Neural cell (in vitro differentiated cells): Measurements from ENCODE around the gene ZBP1. TPM values are rescaled to one million over a fixed set of nuclear protein-coding genes. Genes with fewer than 3 reads are reported as not detected.

Experiments used
- H2AFZ ChIP-seq: fragments of 200-600, 300-800 bp; sonication (generic), shearing (Covaris generic); 2 replicates; pipeline ENCODE4 v1.6.0; 2014; ENCODE audit warnings: low read depth, mild to moderate bottlenecking, antibody characterized with exemption, low read length, moderate library complexity
- H3F3A ChIP-seq: fragments of 200-600 bp; shearing (Covaris generic); 2 replicates; pipeline ENCODE4 v1.6.1; 2016; ENCODE audit warnings: mild to moderate bottlenecking, moderate library complexity, mixed read lengths, antibody characterized with exemption, low read length; ENCODE audit not compliant: insufficient read depth, poor library complexity, severe bottlenecking
- H3K27ac ChIP-seq: fragments of 200-600, 300-800 bp; sonication (generic), shearing (Covaris generic); 2 replicates; pipeline ENCODE4 v1.5.1; 2014; ENCODE audit warnings: mild to moderate bottlenecking, low read length, moderate library complexity
- H3K27me3 ChIP-seq: fragments of 300-800, 200-600 bp; sonication (generic), shearing (Covaris generic); 2 replicates; pipeline ENCODE4 v1.6.0; 2014; ENCODE audit warnings: mild to moderate bottlenecking, low read depth, low read length, moderate library complexity; ENCODE audit not compliant: insufficient read depth
- H3K36me3 ChIP-seq: fragments of 300-800, 200-600 bp; sonication (generic), shearing (Covaris generic); 2 replicates; pipeline ENCODE4 v1.5.1; 2014; ENCODE audit warnings: mild to moderate bottlenecking, antibody characterized with exemption, low read length, moderate library complexity; ENCODE audit not compliant: insufficient read depth
- H3K4me2 ChIP-seq: fragments of 300-800, 200-600 bp; sonication (generic), shearing (Covaris generic); 2 replicates; pipeline ENCODE4 v1.6.0; 2014; ENCODE audit warnings: mild to moderate bottlenecking, low read length
- H3K4me3 ChIP-seq: fragments of 300-800, 200-600 bp; sonication (generic), shearing (Covaris generic); 2 replicates; pipeline ENCODE4 v1.5.1; 2014; ENCODE audit warnings: mild to moderate bottlenecking, low read length, moderate library complexity
- H3K79me2 ChIP-seq: fragments of 200-600 bp; shearing (Covaris generic); replicated peaks from 2 replicates; pipeline ENCODE4 v1.6.0; 2014; ENCODE audit warnings: mild to moderate bottlenecking, low read length, moderate library complexity; ENCODE audit not compliant: insufficient read depth
- H3K9ac ChIP-seq: fragments of 300-800, 200-600 bp; sonication (generic), shearing (Covaris generic); 2 replicates; pipeline ENCODE4 v1.6.1; 2016; ENCODE audit warnings: mild to moderate bottlenecking, low read length, mixed read lengths
- H3K9me2 ChIP-seq: fragments of 200-600 bp; shearing (Covaris generic); 2 replicates; pipeline ENCODE4 v1.6.1; 2016; ENCODE audit warnings: mild to moderate bottlenecking, low read length, mixed read lengths; ENCODE audit not compliant: insufficient read depth
- H3K9me3 ChIP-seq: fragments of 200-600, 300-800 bp; sonication (generic), shearing (Covaris generic); 2 replicates; pipeline ENCODE4 v1.6.1; 2016; ENCODE audit warnings: mild to moderate bottlenecking, mixed run types, low read length, moderate library complexity, mixed read lengths
- H4K20me1 ChIP-seq: fragments of 200-600 bp; shearing (Covaris generic); 2 replicates; pipeline ENCODE4 v1.6.1; 2016; ENCODE audit warnings: mild to moderate bottlenecking, mixed run types; ENCODE audit not compliant: insufficient read depth
- EP300 ChIP-seq: fragments of 450-650 bp; conservative IDR thresholded peaks from 2 replicates; pipeline ENCODE4 v1.6.1; 2014; ENCODE audit warnings: antibody characterized with exemption, mild to moderate bottlenecking, moderate library complexity; ENCODE audit not compliant: poor library complexity, severe bottlenecking
- EZH2 ChIP-seq: fragments of 200-600, 300-800 bp; shearing (Covaris generic), sonication (generic); IDR thresholded peaks from 2 replicates; pipeline ENCODE4 v1.6.1; 2014; ENCODE audit warnings: antibody characterized with exemption, low read length, borderline replicate concordance, mild to moderate bottlenecking; ENCODE audit not compliant: insufficient read depth, poor library complexity, severe bottlenecking
- MXI1 ChIP-seq: fragments of 450-650 bp; conservative IDR thresholded peaks from 2 replicates; pipeline ENCODE4 v1.6.1; 2014; ENCODE audit warnings: antibody characterized with exemption, mild to moderate bottlenecking; ENCODE audit not compliant: poor library complexity, severe bottlenecking
- POLR2AphosphoS5 ChIP-seq: IDR thresholded peaks from 2 replicates; pipeline ENCODE4 v1.6.1; 2012
- RAD21 ChIP-seq: fragments of 450-650 bp; conservative IDR thresholded peaks from 2 replicates; pipeline ENCODE4 v1.6.1; 2014; ENCODE audit warnings: antibody characterized with exemption, mild to moderate bottlenecking, moderate library complexity
- SMC3 ChIP-seq: fragments of 450-650 bp; conservative IDR thresholded peaks from 2 replicates; pipeline ENCODE4 v1.6.1; 2014; ENCODE audit warnings: antibody characterized with exemption, mild to moderate bottlenecking, moderate library complexity; ENCODE audit not compliant: poor library complexity
- TAF1 ChIP-seq: IDR thresholded peaks from 2 replicates; pipeline ENCODE4 v1.6.1; 2012; ENCODE audit warnings: low read depth
- polyA plus RNA-seq: library from polyadenylated mRNA; depleted of rRNA; stranded (reverse); fragments of >200 nt; gene quantifications from 2 replicates; pipeline ENCODE4 v1.2.3, GENCODE V29; 2014
- TF ChIP-seq, protein P1 (sequence below): IDR thresholded peaks from 2 replicates; pipeline ENCODE4 v1.6.1; 2012; ENCODE audit warnings: borderline replicate concordance
- TF ChIP-seq, protein P2 (sequence below): fragments of 450-650 bp; IDR thresholded peaks from 2 replicates; pipeline ENCODE4 v1.5.1; 2014; ENCODE audit warnings: antibody characterized with exemption, mild to moderate bottlenecking, moderate library complexity; ENCODE audit not compliant: poor library complexity, severe bottlenecking

ZBP1 gene
- polyA plus RNA-seq, 1 donor from 2014 or later: not detected

DNA sequence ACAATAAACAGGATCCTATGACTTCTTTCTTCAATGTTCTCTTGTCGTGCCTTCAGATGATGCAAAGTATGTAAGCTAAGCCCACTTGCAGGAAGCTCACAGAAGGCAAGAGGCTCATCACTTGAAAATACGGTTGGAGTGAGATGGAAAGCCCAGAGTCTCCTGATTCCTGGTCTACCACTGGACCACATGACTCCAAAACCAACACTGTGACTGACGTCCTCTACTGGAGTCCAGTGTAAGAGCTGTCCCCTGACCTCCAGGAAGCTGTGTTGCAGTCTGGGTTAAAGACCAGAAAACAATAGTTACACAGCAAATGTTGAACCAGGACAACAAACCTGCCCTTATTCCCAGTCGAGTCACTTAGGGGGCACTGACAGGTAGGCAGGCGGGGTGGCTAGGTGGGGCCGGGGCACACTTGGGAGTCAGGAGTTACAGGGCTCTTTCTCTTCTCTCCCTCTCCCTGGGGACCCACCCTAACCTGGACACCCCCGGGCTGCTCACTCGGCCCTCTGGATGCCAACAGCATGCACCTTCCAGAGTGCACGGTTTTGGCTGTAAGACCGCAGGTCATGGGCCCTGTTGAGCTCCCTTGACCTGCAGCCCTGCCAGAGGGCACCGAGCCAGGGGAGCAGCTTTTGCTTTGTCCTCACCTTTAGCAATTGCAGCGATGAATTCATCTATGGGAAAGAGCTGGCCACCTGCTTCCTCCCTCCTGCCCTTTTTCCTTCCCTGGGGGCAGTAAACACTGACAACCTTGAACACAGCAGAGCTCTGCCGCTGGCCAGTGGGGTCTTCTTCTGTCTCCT lies 51.9 kb downstream of the ZBP1 start:
- Histone ChIP-seq H3K9me2 (no peaks in the 10 kb centered on the region), H3F3A (no peaks in the 10 kb centered on the region), H3K79me2 (no peaks in the 10 kb centered on the region), H3K36me3 (no peaks in the 10 kb centered on the region), H2AFZ (no peak overlapping the region), H3K27ac (no peak overlapping the region), H4K20me1 (no peaks in the 10 kb centered on the region), H3K9ac (no peak overlapping the region), H3K9me3 (no peaks in the 10 kb centered on the region), H3K27me3 (no peaks in the 10 kb centered on the region), H3K4me2 (no peak overlapping the region), H3K4me3 (no peak overlapping the region)
- TF ChIP-seq SMC3 (no peak), MXI1 (no peak), RAD21 (no peak), EP300 (no peak), POLR2AphosphoS5 (no peak), TAF1 (no peak), EZH2 (no peak)
- TF ChIP-seq, protein P1, sequence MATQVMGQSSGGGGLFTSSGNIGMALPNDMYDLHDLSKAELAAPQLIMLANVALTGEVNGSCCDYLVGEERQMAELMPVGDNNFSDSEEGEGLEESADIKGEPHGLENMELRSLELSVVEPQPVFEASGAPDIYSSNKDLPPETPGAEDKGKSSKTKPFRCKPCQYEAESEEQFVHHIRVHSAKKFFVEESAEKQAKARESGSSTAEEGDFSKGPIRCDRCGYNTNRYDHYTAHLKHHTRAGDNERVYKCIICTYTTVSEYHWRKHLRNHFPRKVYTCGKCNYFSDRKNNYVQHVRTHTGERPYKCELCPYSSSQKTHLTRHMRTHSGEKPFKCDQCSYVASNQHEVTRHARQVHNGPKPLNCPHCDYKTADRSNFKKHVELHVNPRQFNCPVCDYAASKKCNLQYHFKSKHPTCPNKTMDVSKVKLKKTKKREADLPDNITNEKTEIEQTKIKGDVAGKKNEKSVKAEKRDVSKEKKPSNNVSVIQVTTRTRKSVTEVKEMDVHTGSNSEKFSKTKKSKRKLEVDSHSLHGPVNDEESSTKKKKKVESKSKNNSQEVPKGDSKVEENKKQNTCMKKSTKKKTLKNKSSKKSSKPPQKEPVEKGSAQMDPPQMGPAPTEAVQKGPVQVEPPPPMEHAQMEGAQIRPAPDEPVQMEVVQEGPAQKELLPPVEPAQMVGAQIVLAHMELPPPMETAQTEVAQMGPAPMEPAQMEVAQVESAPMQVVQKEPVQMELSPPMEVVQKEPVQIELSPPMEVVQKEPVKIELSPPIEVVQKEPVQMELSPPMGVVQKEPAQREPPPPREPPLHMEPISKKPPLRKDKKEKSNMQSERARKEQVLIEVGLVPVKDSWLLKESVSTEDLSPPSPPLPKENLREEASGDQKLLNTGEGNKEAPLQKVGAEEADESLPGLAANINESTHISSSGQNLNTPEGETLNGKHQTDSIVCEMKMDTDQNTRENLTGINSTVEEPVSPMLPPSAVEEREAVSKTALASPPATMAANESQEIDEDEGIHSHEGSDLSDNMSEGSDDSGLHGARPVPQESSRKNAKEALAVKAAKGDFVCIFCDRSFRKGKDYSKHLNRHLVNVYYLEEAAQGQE: no peak
- TF ChIP-seq, protein P2, sequence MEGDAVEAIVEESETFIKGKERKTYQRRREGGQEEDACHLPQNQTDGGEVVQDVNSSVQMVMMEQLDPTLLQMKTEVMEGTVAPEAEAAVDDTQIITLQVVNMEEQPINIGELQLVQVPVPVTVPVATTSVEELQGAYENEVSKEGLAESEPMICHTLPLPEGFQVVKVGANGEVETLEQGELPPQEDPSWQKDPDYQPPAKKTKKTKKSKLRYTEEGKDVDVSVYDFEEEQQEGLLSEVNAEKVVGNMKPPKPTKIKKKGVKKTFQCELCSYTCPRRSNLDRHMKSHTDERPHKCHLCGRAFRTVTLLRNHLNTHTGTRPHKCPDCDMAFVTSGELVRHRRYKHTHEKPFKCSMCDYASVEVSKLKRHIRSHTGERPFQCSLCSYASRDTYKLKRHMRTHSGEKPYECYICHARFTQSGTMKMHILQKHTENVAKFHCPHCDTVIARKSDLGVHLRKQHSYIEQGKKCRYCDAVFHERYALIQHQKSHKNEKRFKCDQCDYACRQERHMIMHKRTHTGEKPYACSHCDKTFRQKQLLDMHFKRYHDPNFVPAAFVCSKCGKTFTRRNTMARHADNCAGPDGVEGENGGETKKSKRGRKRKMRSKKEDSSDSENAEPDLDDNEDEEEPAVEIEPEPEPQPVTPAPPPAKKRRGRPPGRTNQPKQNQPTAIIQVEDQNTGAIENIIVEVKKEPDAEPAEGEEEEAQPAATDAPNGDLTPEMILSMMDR: no peak

DNA sequence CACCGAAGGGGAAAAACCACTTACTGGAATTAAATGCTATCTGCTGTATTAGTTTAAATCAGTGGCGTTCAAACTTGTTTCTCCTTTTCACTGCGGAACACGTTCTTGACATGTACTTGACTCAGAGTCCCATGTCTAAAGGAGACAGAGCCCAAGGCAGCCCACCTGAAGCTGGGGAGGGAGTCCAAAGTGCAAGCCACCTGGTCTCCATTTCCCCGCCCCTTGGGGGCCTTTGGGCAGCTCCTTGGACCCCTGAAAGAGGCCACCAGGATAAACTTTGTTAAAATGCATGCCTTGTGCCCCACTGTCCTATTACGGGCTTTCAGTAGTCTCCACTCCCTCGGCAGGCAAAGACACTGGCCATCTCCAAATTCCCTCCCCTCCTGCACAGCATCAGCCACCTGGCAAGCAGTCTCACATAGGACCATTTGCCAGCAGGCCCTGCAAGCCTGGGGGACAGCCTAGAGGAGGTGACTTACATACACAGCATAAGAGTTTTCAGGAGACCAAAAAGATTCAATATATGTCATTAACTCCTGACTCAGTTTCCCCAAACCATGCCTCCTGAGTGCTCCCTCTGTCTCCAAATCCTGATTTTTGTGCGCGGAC lies 52.7 kb downstream of the ZBP1 start:
- no peaks in the 10 kb centered on the region for H3K9me2 ChIP-seq
- no peaks in the 10 kb centered on the region for H3F3A ChIP-seq
- H3K36me3 ChIP-seq: no peaks in the 10 kb centered on the region
- no peak overlapping the region for H3K9ac ChIP-seq
- H3K79me2 ChIP-seq: no peaks in the 10 kb centered on the region
- TF ChIP-seq, protein P1: no peak
- TF ChIP-seq EZH2: no peak
- TF ChIP-seq TAF1: no peak
- H3K27ac ChIP-seq: no peak overlapping the region
- no peak overlapping the region for H3K4me3 ChIP-seq
- no peaks in the 10 kb centered on the region for H3K9me3 ChIP-seq
- H4K20me1 ChIP-seq: no peaks in the 10 kb centered on the region
- H3K4me2 ChIP-seq: no peak overlapping the region
- no peak overlapping the region for H2AFZ ChIP-seq
- H3K27me3 ChIP-seq: no peaks in the 10 kb centered on the region
